ENCODE measurements around the gene MYRF. TPM values are rescaled to one million over a fixed set of nuclear protein-coding genes. Genes with fewer than 3 reads are reported as not detected.
A peak's percentile ranks its signal among the peaks of the same experiment; 100 is the strongest.

Gene MYRF
- total RNA-seq, 4 donors from 2014 or later, result 0.24 to 2.8 (median 0.83) TPM

DNA sequence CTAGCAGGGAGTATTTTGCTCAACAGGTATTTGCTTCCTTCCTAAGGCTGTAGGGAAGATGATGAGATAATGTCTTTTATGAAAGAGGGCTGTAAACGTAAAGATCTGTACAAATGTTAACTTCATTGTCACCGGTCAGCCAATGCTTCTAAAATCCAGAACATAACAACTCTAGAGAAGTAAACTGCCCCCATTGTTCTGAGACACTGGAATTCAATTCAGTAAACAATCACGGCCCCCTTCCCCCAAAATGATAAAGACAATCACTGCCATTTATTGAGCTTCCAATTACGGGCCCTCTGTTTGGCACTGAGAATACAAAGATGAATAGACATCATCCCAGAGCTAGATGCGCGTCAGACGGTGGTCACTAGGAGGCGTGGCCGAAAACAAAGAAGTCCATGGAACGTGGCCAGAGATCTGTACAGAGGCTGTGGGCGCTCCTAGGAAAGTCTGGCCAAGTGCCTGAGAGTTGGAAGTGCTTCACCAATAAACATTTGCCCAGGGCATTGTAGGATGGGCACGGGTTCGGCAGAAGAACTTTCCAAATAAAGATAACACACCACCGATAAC, 39.4 kb downstream of the MYRF start:
- H3K9me3 ChIP-seq, result no peaks in the 10 kb centered on the region
- WGBS, result 6% methylated on average over 14 of the region's 14 CpGs
- peaks cover 46% of the 10 kb centered on the region for H3K36me3 ChIP-seq
- peaks cover 27% of the 10 kb centered on the region for H3K4me1 ChIP-seq
- peak overlapping the region; percentile 94 for H3K27ac ChIP-seq
- DNase-seq (ENCODE audit: low spot score in 2 of 2), result peak in 1 of 2 donors; percentile 85
- no peaks in the 10 kb centered on the region for H3K27me3 ChIP-seq
- TF ChIP-seq POLR2A (IDR thresholded peaks at IDR 0.05) (no peak), POLR2AphosphoS5 (IDR thresholded peaks at IDR 0.05) (peak in 1 of 3 donors; percentile 37)
- peak overlapping the region; percentile 68 for H3K4me3 ChIP-seq

DNA sequence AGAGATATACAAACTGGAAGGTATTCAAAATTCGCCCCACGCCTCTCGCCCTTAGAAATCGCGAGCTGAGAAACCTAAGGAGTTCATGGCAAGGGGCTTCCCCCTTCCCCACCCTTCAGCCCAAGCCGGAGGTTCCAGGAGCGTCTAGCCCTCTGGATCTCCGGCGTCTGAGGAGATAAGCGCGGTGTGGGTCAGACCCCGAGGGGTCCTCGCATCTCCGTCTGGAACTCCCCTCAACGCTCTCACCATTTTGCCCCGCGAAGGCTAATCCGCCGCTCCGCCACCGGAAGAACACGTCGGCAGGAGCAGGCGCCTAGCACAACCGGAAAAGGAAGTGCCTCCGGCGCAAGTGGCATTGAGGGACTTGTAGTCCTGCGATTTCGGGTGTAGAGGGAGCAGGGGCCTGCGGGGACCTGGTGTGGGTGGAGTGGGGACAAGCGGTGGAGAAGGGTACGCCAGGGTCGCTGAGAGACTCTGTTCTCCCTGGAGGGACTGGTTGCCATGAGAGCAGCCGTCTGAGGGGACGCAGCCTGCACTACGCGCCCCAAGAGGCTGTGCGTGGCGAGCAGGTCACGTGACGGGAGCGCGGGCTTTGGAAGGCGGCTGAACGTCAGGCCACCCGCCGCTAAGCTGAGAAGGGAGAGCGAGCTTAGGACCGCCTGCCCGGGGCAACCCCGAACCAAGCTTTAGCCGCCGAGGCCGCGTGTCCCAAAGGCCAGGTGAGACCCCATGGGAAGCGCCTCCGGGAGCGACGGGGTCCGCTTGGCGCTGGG, 40.1 kb downstream of the MYRF start, which contains the start of the genes FEN1 and TMEM258:
Gene FEN1, plus strand, starts transcription at position 602 of the 773 bp plus-strand sequence. CDS start 2,451 bp downstream, outside the sequence.
Gene TMEM258, minus strand, starts transcription at position 290 of the 773 bp plus-strand sequence. Its CDS starts 41 bp downstream, at position 249.
- Histone ChIP-seq H3K4me1 (peaks cover 30% of the 10 kb centered on the region), H3K9me3 (no peaks in the 10 kb centered on the region), H3K36me3 (peaks cover 40% of the 10 kb centered on the region), H3K4me3 (peak within 1 kb of the TSS; percentile 68), H3K27me3 (no peaks in the 10 kb centered on the region), H3K27ac (peak within 1 kb of the TSS; percentile 94)
- no peak for TF ChIP-seq EP300 (IDR thresholded peaks at IDR 0.05)
- peak; percentile 13 to 85 (median 85) for TF ChIP-seq POLR2AphosphoS5 (IDR thresholded peaks at IDR 0.05)
- peak in 1 of 2 donors; percentile 81 for TF ChIP-seq POLR2A (IDR thresholded peaks at IDR 0.05)
- TF ChIP-seq, protein P1, sequence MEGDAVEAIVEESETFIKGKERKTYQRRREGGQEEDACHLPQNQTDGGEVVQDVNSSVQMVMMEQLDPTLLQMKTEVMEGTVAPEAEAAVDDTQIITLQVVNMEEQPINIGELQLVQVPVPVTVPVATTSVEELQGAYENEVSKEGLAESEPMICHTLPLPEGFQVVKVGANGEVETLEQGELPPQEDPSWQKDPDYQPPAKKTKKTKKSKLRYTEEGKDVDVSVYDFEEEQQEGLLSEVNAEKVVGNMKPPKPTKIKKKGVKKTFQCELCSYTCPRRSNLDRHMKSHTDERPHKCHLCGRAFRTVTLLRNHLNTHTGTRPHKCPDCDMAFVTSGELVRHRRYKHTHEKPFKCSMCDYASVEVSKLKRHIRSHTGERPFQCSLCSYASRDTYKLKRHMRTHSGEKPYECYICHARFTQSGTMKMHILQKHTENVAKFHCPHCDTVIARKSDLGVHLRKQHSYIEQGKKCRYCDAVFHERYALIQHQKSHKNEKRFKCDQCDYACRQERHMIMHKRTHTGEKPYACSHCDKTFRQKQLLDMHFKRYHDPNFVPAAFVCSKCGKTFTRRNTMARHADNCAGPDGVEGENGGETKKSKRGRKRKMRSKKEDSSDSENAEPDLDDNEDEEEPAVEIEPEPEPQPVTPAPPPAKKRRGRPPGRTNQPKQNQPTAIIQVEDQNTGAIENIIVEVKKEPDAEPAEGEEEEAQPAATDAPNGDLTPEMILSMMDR (IDR thresholded peaks at IDR 0.05), result no peak
- DNase-seq (ENCODE audit: low spot score in 2 of 2), result peak; percentile 95 to 97
- WGBS, result under 1% methylated on average over 24 of the region's 61 CpGs

- WGBS, result 3% methylated on average over 26 of the region's 29 CpGs
- DNase-seq (ENCODE audit: low spot score in 2 of 2), result no peak
- Histone ChIP-seq H3K27ac (peak overlapping the region; percentile 94), H3K4me3 (peak overlapping the region; percentile 68), H3K4me1 (peaks cover 32% of the 10 kb centered on the region), H3K27me3 (no peaks in the 10 kb centered on the region), H3K36me3 (peaks cover 32% of the 10 kb centered on the region), H3K9me3 (no peaks in the 10 kb centered on the region)
- no peak for TF ChIP-seq POLR2A (IDR thresholded peaks at IDR 0.05)
- TF ChIP-seq, protein P1 (IDR thresholded peaks at IDR 0.05), result no peak
- TF ChIP-seq POLR2AphosphoS5 (IDR thresholded peaks at IDR 0.05), result no peak
- TF ChIP-seq EP300 (IDR thresholded peaks at IDR 0.05), result no peak
Observed at GRCh38 chr11:61793083-61793828, 40.8 kb downstream of the MYRF start.

- Histone ChIP-seq H3K36me3 (peaks cover 27% of the 10 kb centered on the region), H3K4me3 (no peak overlapping the region), H3K27ac (no peak overlapping the region), H3K9me3 (no peaks in the 10 kb centered on the region), H3K4me1 (peaks cover 32% of the 10 kb centered on the region), H3K27me3 (no peaks in the 10 kb centered on the region)
- no peak for DNase-seq (ENCODE audit: low spot score in 2 of 2)
- TF ChIP-seq, protein P1 (IDR thresholded peaks at IDR 0.05), result no peak
- TF ChIP-seq POLR2AphosphoS5 (IDR thresholded peaks at IDR 0.05) (no peak), POLR2A (IDR thresholded peaks at IDR 0.05) (no peak), EP300 (IDR thresholded peaks at IDR 0.05) (no peak)
- 53% methylated on average over 3 of the region's 3 CpGs for WGBS
Observed at GRCh38 chr11:61793829-61794204, 41.4 kb downstream of the MYRF start.

GRCh38 chr11:61794579-61794978, 42.1 kb downstream of the MYRF start:
- H3K27me3 ChIP-seq, result no peaks in the 10 kb centered on the region
- H3K27ac ChIP-seq, result no peak overlapping the region
- no peak for DNase-seq (ENCODE audit: low spot score in 2 of 2)
- TF ChIP-seq POLR2A (IDR thresholded peaks at IDR 0.05) (no peak), EP300 (IDR thresholded peaks at IDR 0.05) (no peak), POLR2AphosphoS5 (IDR thresholded peaks at IDR 0.05) (no peak)
- TF ChIP-seq, protein P1 (IDR thresholded peaks at IDR 0.05), result no peak
- H3K4me1 ChIP-seq, result peaks cover 32% of the 10 kb centered on the region
- WGBS, result 91% methylated on average over 4 of the region's 4 CpGs
- no peaks in the 10 kb centered on the region for H3K9me3 ChIP-seq
- no peak overlapping the region for H3K4me3 ChIP-seq
- H3K36me3 ChIP-seq, result peaks cover 19% of the 10 kb centered on the region
